Dendritic cell treated with granulocyte-macrophage colony-stimulating factor and Interleukin-4, amounts not matched to agents 40 ng/mL and 50 ng/mL, for 4 days (primary cell): ENCODE data around the gene KICS2.
A peak's percentile ranks its signal among the peaks of the same experiment; 100 is the strongest.

Experiments
- H3K27ac Mint-ChIP-seq: one replicate; pipeline ENCODE4 v1.8.0; 2022; ENCODE audit warnings: mild to moderate bottlenecking, mixed read lengths
- H3K27me3 Mint-ChIP-seq: one replicate; pipeline ENCODE4 v1.8.0; 2022; ENCODE audit warnings: mild to moderate bottlenecking, mixed read lengths
- H3K36me3 Mint-ChIP-seq: one replicate; pipeline ENCODE4 v1.8.0; 2022; ENCODE audit warnings: low read depth, mixed read lengths
- H3K4me1 Mint-ChIP-seq: one replicate; pipeline ENCODE4 v1.8.0; 2022; ENCODE audit warnings: low read depth, mixed read lengths
- H3K4me3 Mint-ChIP-seq: one replicate; pipeline ENCODE4 v1.8.0; 2022; ENCODE audit warnings: mild to moderate bottlenecking, moderate library complexity, mixed read lengths
- H3K9me3 Mint-ChIP-seq: one replicate; pipeline ENCODE4 v1.8.0; 2022; ENCODE audit warnings: mixed read lengths
- intact Hi-C: fragments of 100-400 bp; cut with micrococcal nuclease; formaldehyde crosslinking; loops from one replicate; pipeline ENCODE4 v1.15.0; 2022

KICS2 gene

DNA sequence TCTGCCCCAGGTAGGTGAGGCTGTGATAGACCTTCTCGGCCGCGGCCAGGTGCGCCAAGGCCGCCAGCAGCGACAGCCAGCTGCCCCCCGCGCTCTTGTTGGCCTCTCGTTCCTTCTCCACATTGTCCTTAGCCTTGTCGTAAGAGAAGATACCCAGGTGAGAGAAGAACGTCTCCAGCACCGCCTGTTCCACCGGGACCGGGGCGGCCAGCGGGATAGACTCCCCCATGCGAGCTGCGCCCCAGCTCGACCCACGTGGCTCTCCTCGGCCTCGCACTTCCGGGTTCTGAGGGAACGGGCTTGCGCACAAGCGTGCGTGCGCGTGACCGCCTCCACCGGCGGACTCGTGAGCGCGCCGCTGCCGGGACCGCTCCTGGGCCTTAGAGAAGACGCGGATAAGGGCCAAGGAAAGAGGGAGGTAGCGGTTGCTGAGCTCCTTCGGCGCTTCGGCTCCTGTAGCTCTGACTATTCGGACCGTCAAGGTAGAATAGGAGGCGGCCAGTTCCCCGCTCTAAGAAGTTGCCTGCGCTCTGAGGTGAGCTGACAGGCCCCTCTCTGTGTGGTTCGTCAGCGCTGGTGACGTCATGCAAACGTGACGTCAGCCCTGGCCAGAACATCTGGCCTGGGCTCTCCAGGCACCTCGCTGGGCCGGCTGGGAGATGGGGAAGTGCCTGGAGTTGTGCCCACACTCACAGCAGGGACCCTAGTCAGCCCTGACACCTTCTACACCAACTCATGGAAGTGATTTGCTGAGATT is at the start of gene KICS2:
Gene KICS2 (minus strand): TSS at position 288 of the 757 bp plus-strand sequence. CDS start 59 bp downstream, at position 229.
- intact Hi-C loops: loop anchor here (10.0 kb wide), 2 partner anchors 137 to 257 kb away; no protein-coding TSS in a partner anchor
- H3K4me3 Mint-ChIP-seq: peak within 1 kb of the TSS; percentile 97
- no peaks in the 10 kb centered on the region for H3K9me3 Mint-ChIP-seq
- peaks cover 11% of the 10 kb centered on the region for H3K36me3 Mint-ChIP-seq
- peaks cover 28% of the 10 kb centered on the region for H3K4me1 Mint-ChIP-seq
- peak within 1 kb of the TSS; percentile 89 for H3K27ac Mint-ChIP-seq
- H3K27me3 Mint-ChIP-seq: no peaks in the 10 kb centered on the region

- Mint-ChIP-seq H3K27me3 (no peaks in the 10 kb centered on the region), H3K4me3 (no peak overlapping the region), H3K36me3 (no peaks in the 10 kb centered on the region), H3K4me1 (no peaks in the 10 kb centered on the region), H3K27ac (no peak overlapping the region), H3K9me3 (no peaks in the 10 kb centered on the region)
- intact Hi-C loops: no loop called here
Observed at GRCh38 chr12:64270411-64270810, 48.3 kb upstream of the KICS2 start.

DNA sequence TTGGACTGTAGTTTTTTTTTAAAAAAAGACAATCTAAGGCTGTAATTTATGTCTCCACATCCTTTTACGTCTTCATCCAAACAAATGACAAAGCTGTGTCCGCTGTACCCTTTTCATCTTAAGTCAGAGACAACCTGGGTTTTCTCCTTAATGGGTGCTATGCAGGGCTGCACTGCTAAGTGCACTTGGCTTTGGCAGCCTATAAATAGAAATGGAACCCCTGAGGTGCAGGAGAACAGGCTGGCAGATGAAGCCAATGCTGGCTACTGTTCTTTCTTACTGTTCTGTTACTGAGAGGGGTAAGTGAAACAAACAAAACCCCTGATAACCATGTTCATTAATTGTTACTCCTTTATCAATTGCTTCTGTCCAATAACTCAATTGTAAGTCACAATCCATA is 47.1 kb upstream of the KICS2 start:
- Mint-ChIP-seq H3K4me3 (no peak overlapping the region), H3K27me3 (no peaks in the 10 kb centered on the region), H3K4me1 (no peaks in the 10 kb centered on the region), H3K27ac (no peak overlapping the region), H3K36me3 (no peaks in the 10 kb centered on the region), H3K9me3 (no peaks in the 10 kb centered on the region)
- intact Hi-C loops: no loop called here

DNA sequence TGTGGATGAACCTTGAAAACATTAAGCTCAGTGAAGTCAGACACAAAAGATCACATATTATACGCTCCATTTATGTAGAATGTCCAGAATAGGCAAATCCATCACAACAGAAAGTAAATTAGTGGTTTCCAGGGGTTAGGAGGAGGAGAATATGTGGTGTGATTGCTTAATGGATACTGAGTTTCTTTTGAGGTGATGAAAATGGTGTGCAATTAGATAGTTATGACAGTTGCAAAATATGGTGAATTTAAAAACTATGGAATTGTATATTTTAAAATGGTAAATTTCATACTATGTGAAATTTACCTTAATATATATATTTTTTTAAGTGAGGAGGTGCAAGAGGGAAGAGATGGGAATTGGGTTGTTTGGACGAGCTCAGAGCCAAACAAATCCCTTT is 46.3 kb upstream of the KICS2 start:
- intact Hi-C loops: no loop called here
- no peaks in the 10 kb centered on the region for H3K36me3 Mint-ChIP-seq
- H3K4me1 Mint-ChIP-seq: no peaks in the 10 kb centered on the region
- no peaks in the 10 kb centered on the region for H3K9me3 Mint-ChIP-seq
- H3K27me3 Mint-ChIP-seq: no peaks in the 10 kb centered on the region
- no peak overlapping the region for H3K27ac Mint-ChIP-seq
- no peak overlapping the region for H3K4me3 Mint-ChIP-seq

- H3K27me3 Mint-ChIP-seq: no peaks in the 10 kb centered on the region
- no peak overlapping the region for H3K27ac Mint-ChIP-seq
- no peaks in the 10 kb centered on the region for H3K4me1 Mint-ChIP-seq
- no peaks in the 10 kb centered on the region for H3K9me3 Mint-ChIP-seq
- intact Hi-C loops: no loop called here
- H3K4me3 Mint-ChIP-seq: no peak overlapping the region
- H3K36me3 Mint-ChIP-seq: no peaks in the 10 kb centered on the region
Observed at GRCh38 chr12:64265839-64266238, 43.7 kb upstream of the KICS2 start.

DNA sequence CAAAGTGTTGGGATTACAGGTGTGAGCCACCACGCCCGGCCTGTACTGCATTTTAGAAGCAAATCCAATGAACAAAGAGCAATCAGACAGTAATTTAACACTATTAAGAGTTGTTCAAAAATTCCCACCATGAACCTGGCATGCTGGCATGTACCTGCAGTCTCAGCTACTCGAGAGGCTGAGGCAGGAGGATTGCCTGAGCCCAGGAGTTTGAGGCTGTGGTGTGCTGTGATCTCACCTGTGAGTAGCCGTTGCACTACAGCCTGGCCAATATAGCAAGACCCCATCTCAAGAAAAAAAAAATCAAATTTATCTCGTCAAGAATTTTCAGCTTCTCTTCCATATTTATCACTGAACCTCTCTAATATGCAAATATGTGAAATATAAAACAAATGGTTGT is 39.7 kb upstream of the KICS2 start:
- Mint-ChIP-seq H3K27me3 (no peaks in the 10 kb centered on the region), H3K27ac (no peak overlapping the region), H3K4me3 (no peak overlapping the region), H3K4me1 (no peaks in the 10 kb centered on the region), H3K9me3 (no peaks in the 10 kb centered on the region), H3K36me3 (no peaks in the 10 kb centered on the region)
- intact Hi-C loops: no loop called here

DNA sequence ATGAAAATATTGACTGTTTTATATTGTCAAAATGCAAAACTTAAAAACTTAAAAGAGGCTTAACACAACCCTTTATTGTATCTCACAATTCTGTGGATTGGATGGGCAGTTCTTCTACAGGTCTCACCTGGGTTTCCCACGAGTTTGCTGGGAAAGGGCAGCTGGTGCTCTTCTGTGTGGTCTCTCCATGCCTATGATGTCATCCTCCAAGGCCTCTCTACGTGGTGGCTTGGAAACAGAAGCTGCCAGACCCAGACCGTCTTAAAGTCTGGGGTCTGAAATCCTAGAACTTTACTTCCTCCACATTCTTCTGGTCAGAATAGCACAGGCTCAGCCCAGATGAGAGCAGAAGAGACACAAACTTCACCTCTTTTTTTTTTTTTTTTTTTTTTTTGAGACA is 36.5 kb upstream of the KICS2 start:
- intact Hi-C loops: no loop called here
- no peaks in the 10 kb centered on the region for H3K9me3 Mint-ChIP-seq
- no peaks in the 10 kb centered on the region for H3K36me3 Mint-ChIP-seq
- no peaks in the 10 kb centered on the region for H3K4me1 Mint-ChIP-seq
- H3K4me3 Mint-ChIP-seq: no peak overlapping the region
- no peak overlapping the region for H3K27ac Mint-ChIP-seq
- H3K27me3 Mint-ChIP-seq: no peaks in the 10 kb centered on the region

DNA sequence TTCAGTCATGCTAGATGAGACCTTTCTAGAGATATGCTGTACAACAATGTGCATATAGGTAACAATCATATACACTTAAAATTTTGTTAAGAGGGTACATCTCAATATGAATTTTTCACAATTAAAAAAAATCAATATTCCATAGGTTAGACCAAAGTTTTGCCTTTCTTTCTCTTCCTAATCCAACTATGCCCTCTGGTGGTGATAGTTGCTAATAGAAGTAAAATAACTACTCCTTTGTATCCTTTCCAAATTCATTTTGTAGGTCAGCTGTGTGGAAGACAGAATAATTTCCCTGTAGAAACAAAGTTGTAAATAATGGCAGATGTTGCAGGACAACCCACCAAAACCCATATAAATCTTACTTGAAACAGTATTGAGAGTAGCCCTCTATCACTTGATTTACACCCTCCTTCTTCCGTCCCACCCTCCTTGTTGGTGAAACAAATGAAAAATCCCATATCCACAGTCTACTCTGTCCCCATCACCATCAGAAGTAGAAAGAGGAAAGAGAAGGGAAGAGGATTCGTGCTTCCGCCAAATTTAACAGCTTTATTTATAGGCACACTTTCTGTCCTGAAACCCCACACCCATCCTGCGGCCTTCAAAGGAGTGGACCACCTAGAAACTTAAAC is 34.2 kb upstream of the KICS2 start:
- Mint-ChIP-seq H3K4me1 (peaks cover 8% of the 10 kb centered on the region), H3K27me3 (no peaks in the 10 kb centered on the region), H3K4me3 (no peak overlapping the region), H3K9me3 (no peaks in the 10 kb centered on the region), H3K36me3 (no peaks in the 10 kb centered on the region), H3K27ac (no peak overlapping the region)
- intact Hi-C loops: loop anchor here (1.0 kb wide), 1 partner anchor 417 kb away; no protein-coding TSS in a partner anchor

GRCh38 chr12:64255249-64255648 is 33.2 kb upstream of the KICS2 start:
- Mint-ChIP-seq H3K4me3 (no peak overlapping the region), H3K9me3 (no peaks in the 10 kb centered on the region), H3K27me3 (no peaks in the 10 kb centered on the region)

DNA sequence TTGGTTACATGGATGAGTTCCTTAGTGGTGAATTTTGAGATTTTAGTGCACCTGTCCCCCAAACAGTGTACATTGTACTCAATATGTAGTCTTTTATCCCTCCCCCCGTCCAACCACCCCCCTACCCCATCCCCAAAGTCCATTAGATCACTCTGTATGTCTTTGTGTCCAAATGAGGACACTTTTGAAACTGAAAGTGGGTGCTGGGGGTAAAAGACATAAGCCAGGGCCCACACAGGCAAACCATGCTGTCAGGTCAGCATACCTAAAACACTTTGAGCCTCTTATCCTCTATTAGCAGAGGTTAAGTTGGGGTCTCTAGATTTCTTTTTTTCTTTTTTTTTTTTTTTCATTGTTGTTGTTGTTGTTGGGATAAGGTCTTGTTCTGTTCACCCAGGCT is 31.3 kb upstream of the KICS2 start:
- Mint-ChIP-seq H3K27me3 (no peaks in the 10 kb centered on the region), H3K9me3 (no peaks in the 10 kb centered on the region), H3K36me3 (no peaks in the 10 kb centered on the region), H3K4me1 (peaks cover 8% of the 10 kb centered on the region), H3K4me3 (no peak overlapping the region), H3K27ac (no peak overlapping the region)
- intact Hi-C loops: loop anchor here (2.0 kb wide), 1 partner anchor 73 kb away; no protein-coding TSS in a partner anchor

More at GRCh38 chr12:64255249-64255648, 33.2 kb upstream of the KICS2 start:
- Mint-ChIP-seq H3K4me1 (peaks cover 8% of the 10 kb centered on the region), H3K36me3 (no peaks in the 10 kb centered on the region), H3K27ac (no peak overlapping the region)
- intact Hi-C loops: no loop called here

- Mint-ChIP-seq H3K4me3 (no peak overlapping the region), H3K9me3 (no peaks in the 10 kb centered on the region), H3K36me3 (no peaks in the 10 kb centered on the region), H3K4me1 (peaks cover 8% of the 10 kb centered on the region), H3K27me3 (no peaks in the 10 kb centered on the region), H3K27ac (no peak overlapping the region)
- intact Hi-C loops: loop anchor here (2.0 kb wide), 1 partner anchor 72 kb away; no protein-coding TSS in a partner anchor
Observed at GRCh38 chr12:64252681-64253080, 30.6 kb upstream of the KICS2 start.

GRCh38 chr12:64243809-64244208 is 21.7 kb upstream of the KICS2 start:
- Mint-ChIP-seq H3K36me3 (no peaks in the 10 kb centered on the region), H3K9me3 (no peaks in the 10 kb centered on the region)

DNA sequence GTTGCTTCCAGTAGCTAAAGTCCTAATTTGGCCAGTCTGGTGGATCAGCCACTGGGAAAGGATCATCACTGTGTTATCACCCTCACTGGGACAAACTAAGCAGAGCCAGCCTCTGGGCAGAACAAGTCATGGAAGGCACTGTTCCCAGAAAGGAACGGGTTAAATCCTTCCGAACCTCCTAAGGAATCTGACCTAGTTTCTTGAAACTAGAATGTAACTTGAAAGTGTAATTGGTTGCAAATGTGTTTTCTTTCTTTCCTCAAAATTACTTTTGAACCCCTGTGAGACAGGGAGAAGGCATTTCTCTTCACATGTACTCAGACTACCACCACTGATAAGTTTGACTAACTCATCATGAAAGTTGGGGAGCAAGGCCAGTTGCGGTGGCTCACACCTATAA is 18.7 kb upstream of the KICS2 start:
- no peak overlapping the region for H3K27ac Mint-ChIP-seq
- no peaks in the 10 kb centered on the region for H3K36me3 Mint-ChIP-seq
- H3K27me3 Mint-ChIP-seq: no peaks in the 10 kb centered on the region
- no peak overlapping the region for H3K4me3 Mint-ChIP-seq
- peaks cover 11% of the 10 kb centered on the region for H3K4me1 Mint-ChIP-seq
- no peaks in the 10 kb centered on the region for H3K9me3 Mint-ChIP-seq
- intact Hi-C loops: no loop called here

More at GRCh38 chr12:64243809-64244208, 21.7 kb upstream of the KICS2 start:
- no peak overlapping the region for H3K27ac Mint-ChIP-seq
- H3K4me1 Mint-ChIP-seq: no peaks in the 10 kb centered on the region
- no peaks in the 10 kb centered on the region for H3K27me3 Mint-ChIP-seq
- intact Hi-C loops: no loop called here
- no peak overlapping the region for H3K4me3 Mint-ChIP-seq

- Mint-ChIP-seq H3K4me3 (no peak overlapping the region), H3K36me3 (no peaks in the 10 kb centered on the region), H3K9me3 (no peaks in the 10 kb centered on the region), H3K27ac (no peak overlapping the region), H3K27me3 (peaks cover 1% of the 10 kb centered on the region), H3K4me1 (peaks cover 11% of the 10 kb centered on the region)
- intact Hi-C loops: no loop called here
Observed at GRCh38 chr12:64237382-64237781, 15.3 kb upstream of the KICS2 start.
